GM18951 (cell line): Measurements from ENCODE around the gene DIAPH3.

Experiments used
- POLR2A ChIP-seq: IDR thresholded peaks from 4 replicates; pipeline ENCODE4 v1.6.1; 2011; ENCODE audit warnings: mild to moderate bottlenecking; ENCODE audit not compliant: insufficient read length, insufficient read depth; ENCODE audit errors: extremely low read depth
- in situ Hi-C: fragments of 300-500 bp; cut with MboI; formaldehyde crosslinking; loops from one replicate; pipeline ENCODE4 v1.12.0; 2022; ENCODE audit warnings: low sequenced_read_pairs, mixed read lengths, inconsistent platforms; ENCODE audit not compliant: unreplicated experiment

The DIAPH3 gene

DNA sequence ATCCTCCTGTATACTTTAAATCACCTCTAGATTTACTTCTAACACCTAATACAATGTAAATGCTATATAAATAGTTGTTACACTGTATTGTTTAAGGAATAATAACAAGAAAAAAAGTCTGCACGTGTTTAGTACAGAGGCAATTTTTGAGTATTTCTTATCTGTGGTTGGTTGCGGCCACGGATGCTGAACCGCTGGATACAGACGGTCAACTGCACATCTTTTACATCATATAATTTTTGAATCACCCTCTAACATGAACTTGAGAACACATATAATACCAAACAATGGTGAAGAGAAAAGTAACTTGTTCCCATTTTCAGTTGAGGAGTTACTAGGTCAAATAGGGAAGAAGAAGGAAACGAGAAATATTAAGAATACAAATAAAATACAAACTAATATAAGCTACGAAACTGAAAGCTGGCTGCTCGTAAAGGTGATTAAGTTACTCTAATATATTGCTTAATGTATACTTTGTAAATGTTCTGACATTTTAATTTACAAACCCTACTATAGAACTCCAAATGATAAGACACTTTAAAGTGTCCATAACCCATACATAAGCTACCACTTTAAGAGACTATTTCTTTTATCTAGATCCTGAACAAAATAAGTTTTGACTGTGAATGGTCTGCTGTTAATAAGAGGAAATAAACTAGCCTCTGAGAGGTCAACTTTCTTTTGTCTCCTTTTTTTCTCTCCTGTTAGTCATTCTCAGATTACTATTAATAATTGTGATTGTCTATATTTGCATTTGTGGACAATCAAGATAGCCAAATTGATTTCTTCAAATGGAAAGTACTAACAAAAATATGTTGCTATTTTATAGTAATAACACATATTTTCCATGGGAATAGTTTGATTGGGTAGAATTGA is 457.4 kb downstream of the DIAPH3 start:
- in situ Hi-C loops = no loop called here
- no peak for TF ChIP-seq POLR2A

GRCh38 chr13:59702269-59702668 is 461.5 kb downstream of the DIAPH3 start:
- in situ Hi-C loops = no loop called here
- TF ChIP-seq POLR2A = no peak

DNA sequence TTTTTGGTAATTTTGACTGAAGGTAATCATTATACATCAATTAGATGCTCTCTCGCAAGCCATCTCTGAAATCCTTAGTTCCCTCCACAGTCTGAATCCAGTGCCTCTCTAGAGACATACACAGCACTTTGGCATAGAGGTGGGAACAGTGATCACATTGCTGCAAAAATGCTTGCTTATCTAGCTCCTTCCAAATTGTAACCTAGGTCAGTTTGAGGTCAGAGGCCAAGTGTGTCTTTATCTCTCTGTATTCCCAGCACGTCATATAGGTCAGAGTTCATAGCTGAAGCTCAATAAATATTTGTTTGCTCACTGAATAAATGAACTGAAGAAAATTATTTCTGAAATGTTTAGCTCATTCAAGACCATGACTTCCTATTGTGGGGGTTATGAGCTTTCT is 462.5 kb downstream of the DIAPH3 start:
- TF ChIP-seq POLR2A = no peak
- in situ Hi-C loops = no loop called here

- in situ Hi-C loops = no loop called here
- TF ChIP-seq POLR2A = no peak
These were observed 463.4 kb downstream of the DIAPH3 start for GRCh38 chr13:59700281-59700680.

- no peak for TF ChIP-seq POLR2A
- in situ Hi-C loops = no loop called here
These were observed 467.5 kb downstream of the DIAPH3 start for GRCh38 chr13:59696271-59696670.

GRCh38 chr13:59691501-59692066 is 472.1 kb downstream of the DIAPH3 start:
- TF ChIP-seq POLR2A = no peak

GRCh38 chr13:59690857-59691500 is 472.7 kb downstream of the DIAPH3 start:
- TF ChIP-seq POLR2A = no peak
- in situ Hi-C loops = no loop called here

More at GRCh38 chr13:59691501-59692066, 472.1 kb downstream of the DIAPH3 start:
- in situ Hi-C loops = no loop called here

GRCh38 chr13:59689057-59689456 is 474.7 kb downstream of the DIAPH3 start:
- TF ChIP-seq POLR2A = no peak
- in situ Hi-C loops = loop anchor here (10.0 kb wide), 1 partner anchor 216 kb away; no protein-coding TSS in a partner anchor

GRCh38 chr13:59686798-59687394 is 476.8 kb downstream of the DIAPH3 start:
- in situ Hi-C loops = loop anchor here (10.0 kb wide), 1 partner anchor 218 kb away; no protein-coding TSS in a partner anchor

DNA sequence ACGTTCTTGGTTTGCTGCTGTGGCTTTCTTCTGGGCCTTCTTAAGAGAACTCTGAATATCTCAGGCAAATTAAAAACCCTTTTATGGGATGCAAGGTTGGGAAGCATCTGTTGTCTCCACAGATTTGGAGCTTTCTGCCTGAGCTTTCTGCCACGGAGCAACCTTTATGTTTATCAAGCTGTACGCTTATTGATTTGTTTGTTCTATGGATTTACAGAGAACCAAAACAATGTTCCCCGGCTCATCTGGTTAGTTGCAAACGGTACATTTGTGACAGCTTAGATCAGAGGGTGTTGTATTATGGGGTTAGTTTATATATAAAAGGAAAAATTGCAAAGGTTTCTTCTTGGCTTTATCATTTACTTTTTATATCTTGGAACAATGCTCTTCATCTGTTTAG is 479.6 kb downstream of the DIAPH3 start:
- in situ Hi-C loops = loop anchor here (10.0 kb wide), 1 partner anchor 221 kb away; no protein-coding TSS in a partner anchor
- TF ChIP-seq POLR2A = no peak

More at GRCh38 chr13:59686798-59687394, 476.8 kb downstream of the DIAPH3 start:
- no peak for TF ChIP-seq POLR2A

GRCh38 chr13:59681636-59682311 is 482.0 kb downstream of the DIAPH3 start:
- TF ChIP-seq POLR2A = no peak
- in situ Hi-C loops = loop anchor here (10.0 kb wide), 1 partner anchor 223 kb away; no protein-coding TSS in a partner anchor

DNA sequence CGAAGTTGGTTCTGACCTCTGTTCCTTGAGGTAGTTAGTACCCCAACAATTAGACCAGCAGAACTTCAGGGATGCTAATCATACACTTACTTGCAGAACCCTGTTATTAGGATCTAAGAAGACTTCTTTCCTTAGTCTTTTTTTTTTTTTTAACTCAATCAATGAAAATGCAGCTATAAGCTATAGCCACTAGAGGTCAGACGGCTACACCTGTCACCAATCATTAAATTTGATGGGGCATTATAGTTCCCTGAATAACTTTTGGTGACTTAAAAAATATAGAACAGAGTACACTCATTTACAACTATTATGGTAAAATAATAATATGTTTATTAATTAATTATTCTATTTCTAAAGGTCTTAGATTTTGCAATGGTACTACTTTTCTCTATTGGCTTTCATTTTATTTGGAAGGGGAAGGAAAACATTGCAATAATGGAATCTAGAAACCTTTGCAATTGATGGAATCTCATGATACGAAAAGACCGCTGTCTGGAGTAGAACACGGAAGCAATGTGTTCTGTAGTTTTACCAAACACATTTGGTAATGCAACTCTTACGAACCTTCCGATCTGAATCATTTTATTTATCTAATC is 483.2 kb downstream of the DIAPH3 start:
- TF ChIP-seq POLR2A = no peak
- in situ Hi-C loops = loop anchor here (10.0 kb wide), 1 partner anchor 224 kb away; no protein-coding TSS in a partner anchor
